HepG2 (cell line): Measurements from ENCODE around the gene GPR107. TPM values are rescaled to one million over a fixed set of nuclear protein-coding genes. Genes with fewer than 3 reads are reported as not detected.

Source experiments
- ATAC-seq: fragments of 200-7000 bp; cut with Tn5 transposase; 3 replicates; pipeline ENCODE4 v1.9.1; 2020; ENCODE audit warnings: mild to moderate bottlenecking, moderate library complexity
- BruUV-seq: library from RNA; stranded (reverse); fragments of 400-500 nt; replicated peaks from 2 replicates; lab custom pipeline; 2021; lab: Mats Ljungman, UMichigan
- CTCF ChIA-PET: fragments of 300-600 bp; formaldehyde crosslinking; extraction: SDS; loops from one replicate; lab custom pipeline; 2021; ENCODE audit warnings: low total read pairs, inconsistent platforms, low intra/inter-chr PET ratio; lab: Yijun Ruan, JAX
- POLR2A ChIA-PET: fragments of 350-600 bp; sonication (Branson Sonifier 250); formaldehyde crosslinking; loops from one replicate; lab custom pipeline; 2020; ENCODE audit warnings: antibody characterized with exemption, inconsistent platforms; lab: Yijun Ruan, JAX
- DNase-seq: peaks from one replicate; pipeline ENCODE4 v3.0.0-alpha.2; 2015; ENCODE audit warnings: low spot score
- FAIRE-seq: peaks from 3 replicates; lab custom pipeline; 2011; peaks lifted over from hg19 to GRCh38; lab: Jason Lieb, UNC
- H2AFZ ChIP-seq: one replicate; pipeline ENCODE4 v1.6.1; 2011; ENCODE audit warnings: low read length, inconsistent platforms
- H3K27ac ChIP-seq: fragments of 300-600 bp; 3 replicates; pipeline ENCODE4 v1.8.0; 2011; ENCODE audit warnings: mixed run types, mild to moderate bottlenecking, mixed read lengths, low read length, inconsistent platforms; ENCODE audit not compliant: insufficient read depth; ENCODE audit errors: extremely low read length
- H3K27me3 ChIP-seq, 2 experiments: fragments of 200-600 bp in 1 of 2; 2 replicates in 1 of 2; 3 replicates in 1 of 2; pipeline versions ENCODE4 v1.6.0 to v1.8.0; 2011; ENCODE audit warnings: low read length in 2 of 2, mild to moderate bottlenecking in 2 of 2, moderate library complexity in 2 of 2, inconsistent platforms in 1 of 2; ENCODE audit not compliant: insufficient read depth in 2 of 2, control insufficient read depth in 1 of 2
- H3K36me3 ChIP-seq, 2 experiments: fragments of 200-600 bp in 1 of 2; replicated peaks in 1 of 2; 2 replicates in 1 of 2; 3 replicates in 1 of 2; pipeline versions ENCODE4 v1.5.1 to v1.8.0; 2011; ENCODE audit warnings: low read length in 2 of 2, inconsistent platforms in 1 of 2; ENCODE audit not compliant: insufficient read depth in 2 of 2, control insufficient read depth in 1 of 2
- H3K4me1 ChIP-seq: 2 replicates; pipeline ENCODE4 v1.5.1; 2012; ENCODE audit warnings: low read length, inconsistent platforms; ENCODE audit not compliant: insufficient read depth
- H3K4me2 ChIP-seq: 2 replicates; pipeline ENCODE4 v1.6.0; 2011; ENCODE audit warnings: low read depth, low read length, inconsistent platforms
- H3K4me3 ChIP-seq, 3 experiments: fragments of 200-600 bp in 1 of 3; sonication (generic), shearing (Covaris generic) in 1 of 3; replicated peaks in 1 of 3; 2 replicates each; pipeline ENCODE4 v1.5.1; 2011 to 2016; ENCODE audit warnings: low read length in 3 of 3, inconsistent platforms in 2 of 3, low read depth in 2 of 3, mild to moderate bottlenecking in 2 of 3, control low read depth in 1 of 3, mixed read lengths in 1 of 3; ENCODE audit not compliant: insufficient read depth in 1 of 3
- H3K79me2 ChIP-seq: one replicate; pipeline ENCODE4 v1.6.1; 2011; ENCODE audit warnings: low read length, inconsistent platforms; ENCODE audit not compliant: insufficient read depth
- H3K9ac ChIP-seq: 2 replicates; pipeline ENCODE4 v1.6.0; 2011; ENCODE audit warnings: mild to moderate bottlenecking, low read depth, low read length, inconsistent platforms; ENCODE audit not compliant: insufficient read depth
- H3K9me3 ChIP-seq: 2 replicates; pipeline ENCODE4 v1.5.1; 2012; ENCODE audit warnings: mild to moderate bottlenecking, low read length
- H4K20me1 ChIP-seq: 2 replicates; pipeline ENCODE4 v1.6.0; 2011; ENCODE audit warnings: inconsistent platforms, mild to moderate bottlenecking, low read length, moderate library complexity; ENCODE audit not compliant: insufficient read depth
- FOXK1 ChIP-seq: sonication (generic); formaldehyde crosslinking; IDR thresholded peaks from 2 replicates; pipeline ENCODE4 v1.4.0; 2020; ENCODE audit warnings: low read depth, missing genetic modification reagents, borderline replicate concordance
- GABPB1 ChIP-seq: IDR thresholded peaks from 2 replicates; pipeline ENCODE4 v1.6.1; 2016; ENCODE audit warnings: mild to moderate bottlenecking, missing genetic modification reagents, moderate library complexity, missing compliant biosample characterization
- KLF9 ChIP-seq: IDR thresholded peaks from 2 replicates; pipeline ENCODE4 v1.6.1; 2016; ENCODE audit warnings: low read depth
- NFKB2 ChIP-seq: sonication (generic); formaldehyde crosslinking; IDR thresholded peaks from 2 replicates; pipeline ENCODE4 v1.4.0; 2020; ENCODE audit warnings: missing genetic modification reagents, borderline replicate concordance
- RARA ChIP-seq: IDR thresholded peaks from 2 replicates; pipeline ENCODE4 v1.6.1; 2016; ENCODE audit warnings: missing genetic modification reagents, missing compliant biosample characterization
- RFX3 ChIP-seq: IDR thresholded peaks from 2 replicates; pipeline ENCODE4 v1.6.1; 2016; ENCODE audit warnings: missing biosample characterization, missing genetic modification reagents
- RFX5 ChIP-seq: IDR thresholded peaks from 2 replicates; pipeline ENCODE4 v1.6.1; 2011; ENCODE audit warnings: low read depth, low read length, improper control_type of control experiment
- RXRA ChIP-seq: sonication (generic); formaldehyde crosslinking; IDR thresholded peaks from 2 replicates; pipeline ENCODE4 v1.5.1; 2020; ENCODE audit warnings: missing genetic modification reagents
- TBL1XR1 ChIP-seq: fragments of 150-350 bp; IDR thresholded peaks from 2 replicates; pipeline ENCODE4 v1.6.1; 2014; ENCODE audit warnings: borderline replicate concordance, low read length; ENCODE audit not compliant: partially characterized antibody
- TCF7 ChIP-seq: sonication (generic); IDR thresholded peaks from 2 replicates; pipeline ENCODE4 v1.6.1; 2016; ENCODE audit warnings: antibody characterized with exemption, low read depth
- ZNF251 ChIP-seq: sonication (generic); formaldehyde crosslinking; IDR thresholded peaks from 2 replicates; pipeline ENCODE4 v1.9.0; 2021; ENCODE audit warnings: mild to moderate bottlenecking, missing genetic modification reagents
- ZNF3 ChIP-seq: IDR thresholded peaks from 2 replicates; pipeline ENCODE4 v1.7.0; 2017; ENCODE audit warnings: inconsistent platforms
- ZNF367 ChIP-seq: sonication (generic); formaldehyde crosslinking; IDR thresholded peaks from 2 replicates; pipeline ENCODE4 v1.4.0; 2020; ENCODE audit warnings: missing genetic modification reagents, borderline replicate concordance
- ZNF546 ChIP-seq: sonication (generic); formaldehyde crosslinking; conservative IDR thresholded peaks from 2 replicates; pipeline ENCODE4 v1.8.1; 2023; ENCODE audit warnings: mild to moderate bottlenecking, missing genetic modification reagents
- ZNF574 ChIP-seq: sonication (generic); formaldehyde crosslinking; IDR thresholded peaks from 2 replicates; pipeline ENCODE4 v1.4.0; 2020; ENCODE audit warnings: missing genetic modification reagents
- ZNF598 ChIP-seq: sonication (generic); formaldehyde crosslinking; IDR thresholded peaks from 2 replicates; pipeline ENCODE4 v1.5.1; 2020; ENCODE audit warnings: mild to moderate bottlenecking, missing genetic modification reagents, borderline replicate concordance
- ZNF737 ChIP-seq: sonication (generic); formaldehyde crosslinking; IDR thresholded peaks from 2 replicates; pipeline ENCODE4 v1.5.0; 2020; ENCODE audit warnings: missing genetic modification reagents, mild to moderate bottlenecking, borderline replicate concordance
- ZNF749 ChIP-seq: sonication (generic); formaldehyde crosslinking; IDR thresholded peaks from 2 replicates; pipeline ENCODE4 v1.8.0; 2022; ENCODE audit warnings: mild to moderate bottlenecking, missing genetic modification reagents, moderate library complexity, borderline replicate concordance
- WGBS: methylation state at CpG from one replicate; pipeline ENCODE4 v1.1.6; 2017; ENCODE audit warnings: low lambda C conversion rate; 5-methylcytosine and 5-hydroxymethylcytosine counted together
- in situ Hi-C: cut with HindIII; loops from 2 replicates; pipeline ENCODE4 v1.10.0; 2017; ENCODE audit warnings: low pct_unique_long_range_greater_than_20kb; ENCODE audit not compliant: extremely low pct_ligation_motif_present
- intact Hi-C: fragments of 100-400 bp; cut with micrococcal nuclease; formaldehyde crosslinking; loops from one replicate; pipeline ENCODE4 v1.10.0; 2022; ENCODE audit not compliant: unreplicated experiment
- polyA plus RNA-seq, 8 experiments: library from polyadenylated mRNA; depleted of rRNA in 3 of 8; stranded (reverse) in 7 of 8; unstranded in 1 of 8; fragments of >200 nt; fragmentation: Illumina TruSeq in 4 of 8; extraction: Trizol in 4 of 8; gene quantifications; 2 replicates each; pipeline versions ENCODE4 v1.2.1 to v1.2.3, GENCODE V29; 2011 to 2016; ENCODE audit warnings: low read depth in 4 of 8, missing spikeins in 1 of 8, mixed read lengths in 1 of 8; ENCODE audit not compliant: insufficient read depth in 1 of 8
- total RNA-seq, 5 experiments: library from RNA; depleted of rRNA; stranded (reverse); fragments of >200 nt; fragmentation: Illumina TruSeq; extraction: Trizol; gene quantifications; 2 replicates each; pipeline ENCODE4 v1.2.3, GENCODE V29; 2016; ENCODE audit warnings: low read depth in 1 of 5

The GPR107 gene
- total and polyA plus RNA-seq, 2 of the 13 experiments (the other 11 are each of a cell fraction or from before 2014, with no cell fraction given) = 22.5 to 24.4 TPM

- TF ChIP-seq GABPB1 (CRISPR knock-in tag) (no peak), ZNF367 (CRISPR knock-in tag) (no peak)
Measured at GRCh38 chr9:130110166-130110565, 56.5 kb downstream of the GPR107 start (continued).

GRCh38 chr9:130110596-130111021, 56.9 kb downstream of the GPR107 start:
- no peak for ATAC-seq
- no TSS peak for BruUV-seq
- Histone ChIP-seq H3K27me3 (no peaks in the 10 kb centered on the region), H3K9me3 (no peaks in the 10 kb centered on the region), H3K27ac (no peak overlapping the region), H3K79me2 (no peaks in the 10 kb centered on the region), H3K9ac (no peak overlapping the region), H3K4me3 (no peak overlapping the region), H3K4me2 (no peak overlapping the region), H3K4me1 (no peaks in the 10 kb centered on the region), H4K20me1 (peaks cover 5% of the 10 kb centered on the region; the same call in 1 of the 2 replicates), H3K36me3 (peaks cover 18 to 46% of the 10 kb centered on the region in 2 experiments), H2AFZ (no peak overlapping the region)
- 100% methylated on average over 2 of the region's 7 CpGs for WGBS
- intact Hi-C loops (no loop called here), in situ Hi-C loops (loop anchor here (5.0 to 10.0 kb wide), 2 partner anchors 127 to 234 kb away; no protein-coding TSS in a partner anchor)
- TF ChIP-seq RFX5 = no peak
- TF ChIP-seq ZNF3 (CRISPR knock-in tag) = no peak
- no peak for TF ChIP-seq ZNF574 (CRISPR knock-in tag)
- TF ChIP-seq TCF7 = no peak
- TF ChIP-seq RFX3 (CRISPR knock-in tag) = no peak
- TF ChIP-seq ZNF598 = no peak
- no peak for TF ChIP-seq RARA
- no peak for TF ChIP-seq ZNF546 (CRISPR knock-in tag)
- no peak for TF ChIP-seq RXRA (CRISPR knock-in tag)
- TF ChIP-seq KLF9 (CRISPR knock-in tag) = no peak
- no peak for TF ChIP-seq ZNF737 (CRISPR knock-in tag)
- no peak for TF ChIP-seq NFKB2 (CRISPR knock-in tag)
- no peak for TF ChIP-seq FOXK1 (CRISPR knock-in tag)
- TF ChIP-seq ZNF251 (CRISPR knock-in tag) = no peak
- no peak for TF ChIP-seq TBL1XR1
- TF ChIP-seq ZNF749 = no peak
- no peak for DNase-seq
- CTCF ChIA-PET = no interaction called here
- no peak for FAIRE-seq
- POLR2A ChIA-PET = no interaction called here
